ENCODE measurements around the gene TMIE. TPM values are rescaled to one million over a fixed set of nuclear protein-coding genes. Genes with fewer than 3 reads are reported as not detected.

Gene TMIE
- total and polyA plus RNA-seq, 2 of the 4 experiments (the other 2 are of a cell fraction), result 0.12 TPM; not detected in 1

DNA sequence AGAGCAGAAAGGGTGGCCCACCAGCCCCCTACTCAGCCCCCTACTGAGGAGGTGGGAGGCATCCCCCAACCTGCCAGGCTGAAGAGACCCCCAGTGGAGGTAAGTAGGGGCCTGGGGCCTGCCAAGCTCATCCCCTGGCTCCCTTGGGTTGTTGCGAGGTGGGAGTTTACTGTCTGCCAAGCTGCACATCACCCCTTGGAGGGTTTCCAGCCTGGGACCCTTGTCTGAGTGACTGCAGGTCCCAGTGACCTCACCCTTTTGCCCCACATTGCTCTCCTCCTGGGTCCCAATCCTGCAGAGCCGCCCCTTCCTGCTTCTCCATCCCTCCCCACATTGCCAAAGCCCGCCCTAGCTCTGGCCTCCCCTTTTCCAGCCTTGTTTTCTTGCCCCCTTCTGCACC is 6.7 kb upstream of the TMIE start:
- peaks cover 9% of the 10 kb centered on the region for H3K27me3 ChIP-seq (ENCODE audit: control insufficient read depth, insufficient read depth, low read length)
- no peaks in the 10 kb centered on the region for H3K9me3 ChIP-seq (ENCODE audit: control insufficient read depth, insufficient read depth, low read length)
- no peak overlapping the region for H3K9ac ChIP-seq (ENCODE audit: low read depth, low read length)
- H4K91ac ChIP-seq (ENCODE audit: insufficient read depth, low read depth, low read length), result no peak overlapping the region
- H3K14ac ChIP-seq (replicated peaks; ENCODE audit: low read depth, low read length), result no peak overlapping the region
- H4K5ac ChIP-seq (ENCODE audit: low read depth, low read length), result no peak overlapping the region
- no peak overlapping the region for H3K4me2 ChIP-seq (ENCODE audit: low read depth, low read length)
- peaks cover 5% of the 10 kb centered on the region; the same call in 1 of the 2 replicates for H4K20me1 ChIP-seq (ENCODE audit: insufficient read depth, low read length)
- no peak overlapping the region for H3K4me3 ChIP-seq (ENCODE audit: insufficient read depth, low read depth, low read length)
- no peak overlapping the region for H2BK120ac ChIP-seq (ENCODE audit: low read depth, low read length)
- BruUV-seq (replicated peaks), result no TSS peak
- H2BK15ac ChIP-seq (ENCODE audit: low read depth, low read length), result no peak overlapping the region
- TF ChIP-seq POLR2A (IDR thresholded peaks at IDR 0.05; ENCODE audit: low read depth, low read length) (no peak), MAFK (IDR thresholded peaks at IDR 0.05; ENCODE audit: low read depth, low read length) (no peak), BHLHE40 (IDR thresholded peaks at IDR 0.05; ENCODE audit: low read depth, low read length) (no peak), FOS (IDR thresholded peaks at IDR 0.05; ENCODE audit: low read depth, low read length) (no peak), RAD21 (IDR thresholded peaks at IDR 0.05; ENCODE audit: low read length) (no peak), CHD1 (IDR thresholded peaks at IDR 0.05; ENCODE audit: low read depth, low read length) (no peak), MAZ (IDR thresholded peaks at IDR 0.05; ENCODE audit: borderline replicate concordance, low read depth, low read length) (no peak)
- TF ChIP-seq, protein P1, sequence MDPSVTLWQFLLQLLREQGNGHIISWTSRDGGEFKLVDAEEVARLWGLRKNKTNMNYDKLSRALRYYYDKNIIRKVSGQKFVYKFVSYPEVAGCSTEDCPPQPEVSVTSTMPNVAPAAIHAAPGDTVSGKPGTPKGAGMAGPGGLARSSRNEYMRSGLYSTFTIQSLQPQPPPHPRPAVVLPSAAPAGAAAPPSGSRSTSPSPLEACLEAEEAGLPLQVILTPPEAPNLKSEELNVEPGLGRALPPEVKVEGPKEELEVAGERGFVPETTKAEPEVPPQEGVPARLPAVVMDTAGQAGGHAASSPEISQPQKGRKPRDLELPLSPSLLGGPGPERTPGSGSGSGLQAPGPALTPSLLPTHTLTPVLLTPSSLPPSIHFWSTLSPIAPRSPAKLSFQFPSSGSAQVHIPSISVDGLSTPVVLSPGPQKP (IDR thresholded peaks at IDR 0.05; ENCODE audit: borderline replicate concordance, low read depth, low read length), result no peak
- TF ChIP-seq, protein P2, sequence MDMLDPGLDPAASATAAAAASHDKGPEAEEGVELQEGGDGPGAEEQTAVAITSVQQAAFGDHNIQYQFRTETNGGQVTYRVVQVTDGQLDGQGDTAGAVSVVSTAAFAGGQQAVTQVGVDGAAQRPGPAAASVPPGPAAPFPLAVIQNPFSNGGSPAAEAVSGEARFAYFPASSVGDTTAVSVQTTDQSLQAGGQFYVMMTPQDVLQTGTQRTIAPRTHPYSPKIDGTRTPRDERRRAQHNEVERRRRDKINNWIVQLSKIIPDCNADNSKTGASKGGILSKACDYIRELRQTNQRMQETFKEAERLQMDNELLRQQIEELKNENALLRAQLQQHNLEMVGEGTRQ (IDR thresholded peaks at IDR 0.05; ENCODE audit: low read depth, low read length), result no peak
- no peak overlapping the region for H3K27ac ChIP-seq (ENCODE audit: insufficient read depth, low read length)
- no peak overlapping the region for H3K56ac ChIP-seq (ENCODE audit: extremely low read depth, insufficient read depth, low read length)
- DNase-seq (no peak), ATAC-seq (ENCODE audit: low read depth) (no peak)
- H3K18ac ChIP-seq (ENCODE audit: low read depth, low read length), result no peak overlapping the region
- H3K23ac ChIP-seq (ENCODE audit: low read depth, low read length), result no peak overlapping the region
- H2AFZ ChIP-seq (replicated peaks; ENCODE audit: low read length, poor library complexity), result no peak overlapping the region
- dilution Hi-C loops (cut with HindIII; ENCODE audit: low sequenced_read_pairs, unreplicated experiment), result no loop called here
- WGBS, 2 experiments (ENCODE audit: extremely low coverage in 2 of 2, insufficient read length in 1 of 2), result no CpG with 5 or more reads among the region's 3 CpGs
- intact Hi-C loops (cut with micrococcal nuclease), result loop anchor here (2.0 kb wide), 1 partner anchor 206 kb away; no protein-coding TSS in a partner anchor
- no peak overlapping the region for H2BK5ac ChIP-seq (ENCODE audit: low read depth, low read length, poor library complexity, severe bottlenecking)
- no peak overlapping the region for H2AK9ac ChIP-seq (replicated peaks; ENCODE audit: low read depth, low read length, poor library complexity)
- no peaks in the 10 kb centered on the region for H3K36me3 ChIP-seq (ENCODE audit: control insufficient read depth, insufficient read depth, low read length)
- ChIA-PET POLR2A (ENCODE audit: unreplicated experiment) (no interaction called here), CTCF (interaction anchor here (1.0 kb wide), 1 partner anchor 205 kb away, joined by 3 read pairs; no protein-coding TSS in a partner anchor)
- no peak overlapping the region for H4K8ac ChIP-seq (ENCODE audit: low read depth in 2 of 2, low read length in 2 of 2)
- H2AK5ac ChIP-seq (ENCODE audit: low read depth, low read length), result no peak overlapping the region
- in situ Hi-C loops (cut with MboI; ENCODE audit: low sequenced_read_pairs), result no loop called here
- H3K4ac ChIP-seq (ENCODE audit: low read depth, low read length), result no peak overlapping the region
- H3K9me1 ChIP-seq (ENCODE audit: insufficient read depth, low read length), result peaks cover 14% of the 10 kb centered on the region; the same call in 1 of the 2 replicates
- H3K79me1 ChIP-seq (ENCODE audit: low read depth in 1 of 2, low read length in 2 of 2), result no peaks in the 10 kb centered on the region; a peak in 1 of 4 replicates
- no peak overlapping the region for H2BK20ac ChIP-seq (ENCODE audit: low read depth, low read length)
- H3K4me1 ChIP-seq (ENCODE audit: control insufficient read depth, insufficient read depth, low read length), result peaks cover 20% of the 10 kb centered on the region

Data from IMR-90 (cell line).